ENCODE results near the gene AXIN1.

GRCh38 chr16:359067-359763, 6.7 kb upstream of the AXIN1 start:
- TF ChIP-seq, protein P1, sequence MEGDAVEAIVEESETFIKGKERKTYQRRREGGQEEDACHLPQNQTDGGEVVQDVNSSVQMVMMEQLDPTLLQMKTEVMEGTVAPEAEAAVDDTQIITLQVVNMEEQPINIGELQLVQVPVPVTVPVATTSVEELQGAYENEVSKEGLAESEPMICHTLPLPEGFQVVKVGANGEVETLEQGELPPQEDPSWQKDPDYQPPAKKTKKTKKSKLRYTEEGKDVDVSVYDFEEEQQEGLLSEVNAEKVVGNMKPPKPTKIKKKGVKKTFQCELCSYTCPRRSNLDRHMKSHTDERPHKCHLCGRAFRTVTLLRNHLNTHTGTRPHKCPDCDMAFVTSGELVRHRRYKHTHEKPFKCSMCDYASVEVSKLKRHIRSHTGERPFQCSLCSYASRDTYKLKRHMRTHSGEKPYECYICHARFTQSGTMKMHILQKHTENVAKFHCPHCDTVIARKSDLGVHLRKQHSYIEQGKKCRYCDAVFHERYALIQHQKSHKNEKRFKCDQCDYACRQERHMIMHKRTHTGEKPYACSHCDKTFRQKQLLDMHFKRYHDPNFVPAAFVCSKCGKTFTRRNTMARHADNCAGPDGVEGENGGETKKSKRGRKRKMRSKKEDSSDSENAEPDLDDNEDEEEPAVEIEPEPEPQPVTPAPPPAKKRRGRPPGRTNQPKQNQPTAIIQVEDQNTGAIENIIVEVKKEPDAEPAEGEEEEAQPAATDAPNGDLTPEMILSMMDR (IDR thresholded peaks at IDR 0.05), result no peak
- TF ChIP-seq POLR2AphosphoS5 (IDR thresholded peaks at IDR 0.05), result no peak
- no peak for TF ChIP-seq POLR2A (IDR thresholded peaks at IDR 0.05)

All from breast epithelium (tissue), 3 donors.